K562 (cell line): ENCODE data around the gene ZSCAN12. TPM values are rescaled to one million over a fixed set of nuclear protein-coding genes. Genes with fewer than 3 reads are reported as not detected.

Source experiments
- BRD9 ChIP-seq: fragments of 450-650 bp; IDR thresholded peaks from 2 replicates; pipeline ENCODE4 v1.6.1; 2018; ENCODE audit warnings: low read depth; ENCODE audit not compliant: partially characterized antibody
- CSDE1 ChIP-seq, 2 experiments: fragments of 450-650 bp; IDR thresholded peaks; 2 replicates each; pipeline ENCODE4 v1.6.1; 2016; ENCODE audit warnings: mild to moderate bottlenecking in 1 of 2
- ETV5 ChIP-seq: sonication (generic); formaldehyde crosslinking; IDR thresholded peaks from 2 replicates; pipeline ENCODE4 v1.4.0; 2020; ENCODE audit warnings: low read depth, mild to moderate bottlenecking, missing genetic modification reagents
- HNRNPLL ChIP-seq: fragments of 200-400 bp; formaldehyde crosslinking; IDR thresholded peaks from 2 replicates; pipeline ENCODE4 v1.6.1; 2017; ENCODE audit warnings: low read length, low read depth, mild to moderate bottlenecking; ENCODE audit not compliant: poor library complexity, severe bottlenecking
- HSF4 ChIP-seq: fragments of 250-450 bp; sonication (Bioruptor Pico); IDR thresholded peaks from 2 replicates; pipeline ENCODE4 v2.1.2; 2022; ENCODE audit warnings: mild to moderate bottlenecking, moderate library complexity, borderline replicate concordance
- MCM7 ChIP-seq, 2 experiments: fragments of 450-650 bp; IDR thresholded peaks; 2 replicates each; pipeline ENCODE4 v1.6.1; 2016 to 2018
- NFXL1 ChIP-seq: fragments of 450-650 bp; formaldehyde crosslinking; IDR thresholded peaks from 2 replicates; pipeline ENCODE4 v1.4.0; 2021; ENCODE audit warnings: mild to moderate bottlenecking
- NR3C1 ChIP-seq: sonication (generic); formaldehyde crosslinking; IDR thresholded peaks from 2 replicates; pipeline ENCODE4 v1.8.1; 2022; ENCODE audit warnings: missing genetic modification reagents
- OTX1 ChIP-seq: fragments of 450-650 bp; formaldehyde crosslinking; IDR thresholded peaks from 2 replicates; pipeline ENCODE4 v1.4.0; 2022; ENCODE audit warnings: mild to moderate bottlenecking
- POLR3A ChIP-seq: IDR thresholded peaks from 2 replicates; pipeline ENCODE4 v1.6.1; 2011; ENCODE audit warnings: borderline replicate concordance, mild to moderate bottlenecking, moderate library complexity; ENCODE audit not compliant: insufficient read length, insufficient read depth; ENCODE audit errors: extremely low read depth
- RBFOX2 ChIP-seq: fragments of 200-400 bp; formaldehyde crosslinking; IDR thresholded peaks from 2 replicates; pipeline ENCODE4 v1.6.1; 2017; ENCODE audit warnings: low read depth, mild to moderate bottlenecking, low read length, moderate library complexity
- SRSF1 ChIP-seq: fragments of 200-400 bp; formaldehyde crosslinking; IDR thresholded peaks from 2 replicates; pipeline ENCODE4 v1.6.1; 2017; ENCODE audit warnings: mild to moderate bottlenecking, low read depth, low read length, moderate library complexity
- TEAD2 ChIP-seq: fragments of 450-650 bp; IDR thresholded peaks from 2 replicates; pipeline ENCODE4 v1.6.1; 2016; ENCODE audit warnings: missing genetic modification characterization, control low read depth, missing compliant biosample characterization
- ZNF274 ChIP-seq: IDR thresholded peaks from 2 replicates; pipeline ENCODE4 v1.6.1; 2011; ENCODE audit warnings: low read depth, mild to moderate bottlenecking, low read length, moderate library complexity, borderline replicate concordance
- polyA plus RNA-seq, 8 experiments: library from polyadenylated mRNA; depleted of rRNA in 4 of 8; stranded (reverse) in 5 of 8; unstranded in 3 of 8; fragments of >200 nt; fragmentation: Nextera tagmentation in 2 of 8; fragmentation: Illumina TruSeq in 1 of 8; extraction: Ambion mirVana in 2 of 8; extraction: Trizol in 1 of 8; gene quantifications; 2 replicates each; pipeline versions ENCODE4 v1.2.1 to v1.2.3, GENCODE V29; 2011 to 2014; ENCODE audit warnings: inconsistent platforms in 1 of 8, missing spikeins in 1 of 8
- total RNA-seq, 7 experiments: library from RNA; depleted of rRNA in 6 of 7; stranded (reverse); fragments of >200 nt in 6 of 7; fragmentation: Illumina TruSeq in 2 of 7; extraction: Trizol in 2 of 7; gene quantifications; 2 replicates each; pipeline versions ENCODE4 v1.2.1 to v1.2.3, GENCODE V29; 2011 to 2021; ENCODE audit warnings: low replicate concordance in 1 of 7
- TF ChIP-seq, protein P1 (sequence below): fragments of 250-450 bp; sonication (Bioruptor Pico); IDR thresholded peaks from 2 replicates; pipeline ENCODE4 v1.4.0; 2020; ENCODE audit warnings: mild to moderate bottlenecking, moderate library complexity, borderline replicate concordance
- TF ChIP-seq, protein P2 (sequence below), 3 experiments: fragments of 200-800 bp in 1 of 3; fragments of 250-450 bp in 1 of 3; fragments of 450-650 bp in 1 of 3; sonication (Bioruptor Pico) in 1 of 3; sonication (Bioruptor generic) in 1 of 3; formaldehyde crosslinking in 1 of 3; IDR thresholded peaks; 2 replicates each; pipeline versions ENCODE4 v1.6.1 to v1.8.0; 2016 to 2022; ENCODE audit warnings: mild to moderate bottlenecking in 2 of 3, missing genetic modification characterization in 2 of 3, missing compliant biosample characterization in 1 of 3, moderate library complexity in 1 of 3
- TF ChIP-seq, protein P3 (sequence below): sonication (generic); formaldehyde crosslinking; IDR thresholded peaks from 2 replicates; pipeline ENCODE4 v1.8.1; 2022; ENCODE audit warnings: missing genetic modification reagents
- TF ChIP-seq, protein P4 (sequence below): fragments of 250-450 bp; sonication (Bioruptor Pico); IDR thresholded peaks from 2 replicates; pipeline ENCODE4 v1.4.0; 2020

ZSCAN12 gene
- total and polyA plus RNA-seq, 9 of the 15 experiments (the other 6 are each of a cell fraction or from before 2014, with no cell fraction given), result 2.5 to 19.6 (median 12.5) TPM

DNA sequence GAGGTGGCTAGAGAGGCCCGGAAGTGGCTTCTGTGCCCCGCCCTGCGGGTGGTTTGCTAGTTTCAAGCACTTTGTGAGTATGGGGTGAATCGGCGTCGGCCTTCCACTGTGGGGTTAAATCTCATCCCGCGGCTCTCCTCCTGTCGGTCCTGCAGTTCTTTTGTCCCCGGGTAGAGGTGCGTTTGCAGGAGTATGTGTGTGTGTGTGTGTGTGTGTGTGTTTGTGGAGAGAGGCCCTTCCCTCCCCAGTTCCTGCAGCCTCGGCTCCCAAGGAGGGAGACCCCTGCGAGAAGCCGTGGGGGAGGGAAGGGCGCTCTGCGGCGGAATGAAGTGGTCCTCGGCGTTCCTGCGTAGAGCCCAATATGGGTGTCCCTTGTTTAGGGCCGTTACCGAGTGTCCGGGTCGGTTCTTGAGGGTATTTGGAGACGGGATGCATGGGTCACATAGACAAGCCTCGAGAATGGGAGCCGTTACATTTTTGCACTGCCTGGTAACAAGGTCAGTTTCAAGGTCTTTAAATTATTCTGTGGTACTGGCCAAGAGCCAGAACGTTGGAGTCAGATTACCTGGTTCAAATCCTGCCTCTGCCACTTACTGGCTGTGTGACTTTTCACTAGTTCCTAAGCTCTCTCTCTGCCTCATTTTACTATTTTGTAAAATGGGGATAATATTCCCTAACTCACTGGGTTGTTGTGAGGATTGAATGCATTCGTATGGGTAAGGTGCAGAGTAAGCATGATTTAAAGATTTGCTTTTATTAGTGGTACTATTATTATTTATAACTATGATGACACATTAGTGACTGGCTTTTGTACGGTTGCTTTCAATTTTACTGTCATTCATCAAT, 49.4 kb downstream of the ZSCAN12 start, which contains the start of gene ZKSCAN3 (continued):
- TF ChIP-seq, protein P1, sequence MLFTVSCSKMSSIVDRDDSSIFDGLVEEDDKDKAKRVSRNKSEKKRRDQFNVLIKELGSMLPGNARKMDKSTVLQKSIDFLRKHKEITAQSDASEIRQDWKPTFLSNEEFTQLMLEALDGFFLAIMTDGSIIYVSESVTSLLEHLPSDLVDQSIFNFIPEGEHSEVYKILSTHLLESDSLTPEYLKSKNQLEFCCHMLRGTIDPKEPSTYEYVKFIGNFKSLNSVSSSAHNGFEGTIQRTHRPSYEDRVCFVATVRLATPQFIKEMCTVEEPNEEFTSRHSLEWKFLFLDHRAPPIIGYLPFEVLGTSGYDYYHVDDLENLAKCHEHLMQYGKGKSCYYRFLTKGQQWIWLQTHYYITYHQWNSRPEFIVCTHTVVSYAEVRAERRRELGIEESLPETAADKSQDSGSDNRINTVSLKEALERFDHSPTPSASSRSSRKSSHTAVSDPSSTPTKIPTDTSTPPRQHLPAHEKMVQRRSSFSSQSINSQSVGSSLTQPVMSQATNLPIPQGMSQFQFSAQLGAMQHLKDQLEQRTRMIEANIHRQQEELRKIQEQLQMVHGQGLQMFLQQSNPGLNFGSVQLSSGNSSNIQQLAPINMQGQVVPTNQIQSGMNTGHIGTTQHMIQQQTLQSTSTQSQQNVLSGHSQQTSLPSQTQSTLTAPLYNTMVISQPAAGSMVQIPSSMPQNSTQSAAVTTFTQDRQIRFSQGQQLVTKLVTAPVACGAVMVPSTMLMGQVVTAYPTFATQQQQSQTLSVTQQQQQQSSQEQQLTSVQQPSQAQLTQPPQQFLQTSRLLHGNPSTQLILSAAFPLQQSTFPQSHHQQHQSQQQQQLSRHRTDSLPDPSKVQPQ (CRISPR knock-in tag), result no peak
- TF ChIP-seq POLR3A, result no peak
- TF ChIP-seq, protein P2, sequence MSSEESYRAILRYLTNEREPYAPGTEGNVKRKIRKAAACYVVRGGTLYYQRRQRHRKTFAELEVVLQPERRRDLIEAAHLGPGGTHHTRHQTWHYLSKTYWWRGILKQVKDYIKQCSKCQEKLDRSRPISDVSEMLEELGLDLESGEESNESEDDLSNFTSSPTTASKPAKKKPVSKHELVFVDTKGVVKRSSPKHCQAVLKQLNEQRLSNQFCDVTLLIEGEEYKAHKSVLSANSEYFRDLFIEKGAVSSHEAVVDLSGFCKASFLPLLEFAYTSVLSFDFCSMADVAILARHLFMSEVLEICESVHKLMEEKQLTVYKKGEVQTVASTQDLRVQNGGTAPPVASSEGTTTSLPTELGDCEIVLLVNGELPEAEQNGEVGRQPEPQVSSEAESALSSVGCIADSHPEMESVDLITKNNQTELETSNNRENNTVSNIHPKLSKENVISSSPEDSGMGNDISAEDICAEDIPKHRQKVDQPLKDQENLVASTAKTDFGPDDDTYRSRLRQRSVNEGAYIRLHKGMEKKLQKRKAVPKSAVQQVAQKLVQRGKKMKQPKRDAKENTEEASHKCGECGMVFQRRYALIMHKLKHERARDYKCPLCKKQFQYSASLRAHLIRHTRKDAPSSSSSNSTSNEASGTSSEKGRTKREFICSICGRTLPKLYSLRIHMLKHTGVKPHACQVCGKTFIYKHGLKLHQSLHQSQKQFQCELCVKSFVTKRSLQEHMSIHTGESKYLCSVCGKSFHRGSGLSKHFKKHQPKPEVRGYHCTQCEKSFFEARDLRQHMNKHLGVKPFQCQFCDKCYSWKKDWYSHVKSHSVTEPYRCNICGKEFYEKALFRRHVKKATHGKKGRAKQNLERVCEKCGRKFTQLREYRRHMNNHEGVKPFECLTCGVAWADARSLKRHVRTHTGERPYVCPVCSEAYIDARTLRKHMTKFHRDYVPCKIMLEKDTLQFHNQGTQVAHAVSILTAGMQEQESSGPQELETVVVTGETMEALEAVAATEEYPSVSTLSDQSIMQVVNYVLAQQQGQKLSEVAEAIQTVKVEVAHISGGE (CRISPR knock-in tag; IDR thresholded peaks at IDR 0.05), result peak in 2 of 3 experiments; percentile 52 to 92; a peak in 3 of 6 replicates
- TF ChIP-seq, protein P3, sequence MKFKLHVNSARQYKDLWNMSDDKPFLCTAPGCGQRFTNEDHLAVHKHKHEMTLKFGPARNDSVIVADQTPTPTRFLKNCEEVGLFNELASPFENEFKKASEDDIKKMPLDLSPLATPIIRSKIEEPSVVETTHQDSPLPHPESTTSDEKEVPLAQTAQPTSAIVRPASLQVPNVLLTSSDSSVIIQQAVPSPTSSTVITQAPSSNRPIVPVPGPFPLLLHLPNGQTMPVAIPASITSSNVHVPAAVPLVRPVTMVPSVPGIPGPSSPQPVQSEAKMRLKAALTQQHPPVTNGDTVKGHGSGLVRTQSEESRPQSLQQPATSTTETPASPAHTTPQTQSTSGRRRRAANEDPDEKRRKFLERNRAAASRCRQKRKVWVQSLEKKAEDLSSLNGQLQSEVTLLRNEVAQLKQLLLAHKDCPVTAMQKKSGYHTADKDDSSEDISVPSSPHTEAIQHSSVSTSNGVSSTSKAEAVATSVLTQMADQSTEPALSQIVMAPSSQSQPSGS (CRISPR knock-in tag), result no peak
- no peak for TF ChIP-seq NR3C1 (CRISPR knock-in tag)
- peak; percentile 94 for TF ChIP-seq OTX1
- TF ChIP-seq ETV5 (CRISPR knock-in tag), result peak; percentile 98
- no peak; the same call in 1 of the 2 replicates for TF ChIP-seq TEAD2 (tag)
- no peak for TF ChIP-seq SRSF1
- TF ChIP-seq, protein P4, sequence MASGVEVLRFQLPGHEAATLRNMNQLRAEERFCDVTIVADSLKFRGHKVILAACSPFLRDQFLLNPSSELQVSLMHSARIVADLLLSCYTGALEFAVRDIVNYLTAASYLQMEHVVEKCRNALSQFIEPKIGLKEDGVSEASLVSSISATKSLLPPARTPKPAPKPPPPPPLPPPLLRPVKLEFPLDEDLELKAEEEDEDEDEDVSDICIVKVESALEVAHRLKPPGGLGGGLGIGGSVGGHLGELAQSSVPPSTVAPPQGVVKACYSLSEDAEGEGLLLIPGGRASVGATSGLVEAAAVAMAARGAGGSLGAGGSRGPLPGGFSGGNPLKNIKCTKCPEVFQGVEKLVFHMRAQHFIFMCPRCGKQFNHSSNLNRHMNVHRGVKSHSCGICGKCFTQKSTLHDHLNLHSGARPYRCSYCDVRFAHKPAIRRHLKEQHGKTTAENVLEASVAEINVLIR (CRISPR knock-in tag), result no peak
- peak; percentile 90 for TF ChIP-seq RBFOX2
- no peak for TF ChIP-seq NFXL1 (CRISPR knock-in tag)
- peak; percentile 52 for TF ChIP-seq HNRNPLL
- no peak for TF ChIP-seq ZNF274
- peak; percentile 97 for TF ChIP-seq BRD9
- TF ChIP-seq CSDE1 (IDR thresholded peaks at IDR 0.05), result no peak
- TF ChIP-seq MCM7 (IDR thresholded peaks at IDR 0.05), result peak in 1 of 2 experiments; percentile 74; a peak in 1 of 4 replicates
- TF ChIP-seq HSF4, result no peak
